AG04449 (cell line): ENCODE data around the gene PARP9.
"Not testable (repeated sequence)": the region's sequence is repeated elsewhere in the genome, so short reads cannot be mapped to it uniquely, and the experiment has no call there.

Source experiments
- CTCF ChIA-PET: fragments of 350-600 bp; formaldehyde crosslinking; extraction: SDS; loops from one replicate; lab custom pipeline; 2021; ENCODE audit warnings: antibody characterized with exemption; lab: Yijun Ruan, JAX
- POLR2A ChIA-PET: fragments of 400-600, 350-600 bp; formaldehyde crosslinking; extraction: SDS; loops from one replicate; lab custom pipeline; 2020; ENCODE audit warnings: antibody characterized with exemption, inconsistent platforms; lab: Yijun Ruan, JAX
- DNase-seq: peaks from one replicate; pipeline ENCODE4 v3.0.0-alpha.2; 2010; ENCODE audit warnings: low read depth, low spot score
- H3K4me3 ChIP-seq: 2 replicates; pipeline ENCODE4 v1.5.1; 2011; ENCODE audit warnings: low read depth, mild to moderate bottlenecking, control low read depth, low read length
- TF ChIP-seq, protein P1 (sequence below): IDR thresholded peaks from one replicate; pipeline ENCODE4 v1.5.1; 2011; ENCODE audit warnings: mild to moderate bottlenecking, moderate library complexity, low read length, control low read depth, inconsistent platforms; ENCODE audit not compliant: insufficient read depth; ENCODE audit errors: missing control alignments

PARP9 gene

DNA sequence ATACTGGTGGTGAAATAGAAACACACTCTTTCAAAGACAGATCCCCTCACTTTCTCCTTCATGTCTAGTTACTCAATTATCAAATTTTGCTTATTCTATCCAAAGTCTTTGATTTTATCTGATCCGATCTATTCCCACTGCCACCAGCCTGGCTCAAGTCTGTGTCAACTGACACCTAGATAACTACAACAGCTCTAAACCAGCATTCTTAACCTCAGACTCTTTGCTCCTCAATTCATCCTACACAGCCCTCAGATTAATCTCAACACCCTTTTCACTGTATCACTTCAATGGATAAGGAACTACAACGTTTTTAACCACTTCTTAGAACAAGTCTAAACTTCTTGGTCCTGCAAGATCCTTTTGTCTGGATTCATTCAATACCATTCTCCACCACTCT, 58.4 kb downstream of the PARP9 start:
- ChIA-PET POLR2A (no interaction called here), CTCF (interaction anchor here (0.6 kb wide), 1 partner anchor 1711 kb away, joined by 4 read pairs; no protein-coding TSS in a partner anchor)
- H3K4me3 ChIP-seq: no peak overlapping the region
- TF ChIP-seq, protein P1, sequence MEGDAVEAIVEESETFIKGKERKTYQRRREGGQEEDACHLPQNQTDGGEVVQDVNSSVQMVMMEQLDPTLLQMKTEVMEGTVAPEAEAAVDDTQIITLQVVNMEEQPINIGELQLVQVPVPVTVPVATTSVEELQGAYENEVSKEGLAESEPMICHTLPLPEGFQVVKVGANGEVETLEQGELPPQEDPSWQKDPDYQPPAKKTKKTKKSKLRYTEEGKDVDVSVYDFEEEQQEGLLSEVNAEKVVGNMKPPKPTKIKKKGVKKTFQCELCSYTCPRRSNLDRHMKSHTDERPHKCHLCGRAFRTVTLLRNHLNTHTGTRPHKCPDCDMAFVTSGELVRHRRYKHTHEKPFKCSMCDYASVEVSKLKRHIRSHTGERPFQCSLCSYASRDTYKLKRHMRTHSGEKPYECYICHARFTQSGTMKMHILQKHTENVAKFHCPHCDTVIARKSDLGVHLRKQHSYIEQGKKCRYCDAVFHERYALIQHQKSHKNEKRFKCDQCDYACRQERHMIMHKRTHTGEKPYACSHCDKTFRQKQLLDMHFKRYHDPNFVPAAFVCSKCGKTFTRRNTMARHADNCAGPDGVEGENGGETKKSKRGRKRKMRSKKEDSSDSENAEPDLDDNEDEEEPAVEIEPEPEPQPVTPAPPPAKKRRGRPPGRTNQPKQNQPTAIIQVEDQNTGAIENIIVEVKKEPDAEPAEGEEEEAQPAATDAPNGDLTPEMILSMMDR: no peak
- DNase-seq: no peak

DNA sequence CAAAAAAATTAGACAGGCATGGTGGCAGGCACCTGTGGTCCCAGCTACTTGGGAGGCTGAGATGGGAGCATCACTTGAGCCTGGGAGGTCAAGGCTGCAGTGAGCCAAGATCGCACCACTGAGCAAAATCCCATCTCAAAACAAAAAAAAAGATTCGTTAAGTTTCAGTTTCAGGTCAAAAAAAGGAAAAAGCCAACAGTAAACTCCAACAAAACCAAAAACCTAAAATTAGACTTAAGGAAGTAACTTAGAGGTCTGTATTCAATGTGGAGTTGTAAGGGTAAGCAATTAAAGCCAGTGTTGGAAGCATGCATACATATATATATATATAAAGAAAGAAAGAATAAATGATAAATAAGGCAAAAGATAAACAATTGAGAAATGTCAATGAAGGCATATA, 61.2 kb downstream of the PARP9 start:
- no peak for DNase-seq
- ChIA-PET CTCF (no interaction called here), POLR2A (no interaction called here)
- H3K4me3 ChIP-seq: no peak overlapping the region
- TF ChIP-seq, protein P1: no peak

DNA sequence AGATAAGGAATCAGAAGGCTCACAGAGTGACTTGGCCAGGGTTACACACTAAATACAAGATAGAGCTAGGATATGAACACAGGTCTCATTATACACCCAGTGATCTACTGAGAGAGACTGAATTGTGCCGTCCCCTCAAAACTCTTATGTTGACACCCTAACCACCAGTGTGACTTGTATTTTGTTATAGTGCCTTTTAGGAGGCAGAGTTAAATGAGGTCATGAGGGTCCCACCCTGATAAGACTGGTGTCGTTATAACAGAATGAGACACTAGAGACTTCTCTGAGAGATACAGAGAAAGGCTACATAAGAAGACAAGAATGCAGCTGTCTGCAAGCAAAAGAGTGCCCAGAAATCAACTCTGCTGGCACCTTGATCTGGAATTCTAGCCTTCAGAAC, 62.0 kb downstream of the PARP9 start:
- TF ChIP-seq, protein P1: no peak
- no peak for DNase-seq
- ChIA-PET CTCF (interaction anchor here (0.7 to 1.7 kb wide), 3 partner anchors 8 to 14 kb away, joined by 3 to 4 read pairs (median 4); no protein-coding TSS in a partner anchor), POLR2A (interaction anchor here (1.2 kb wide), 1 partner anchor 118 kb away, joined by 3 read pairs; the partner anchor contains the start of gene FAM162A)
- no peak overlapping the region for H3K4me3 ChIP-seq

DNA sequence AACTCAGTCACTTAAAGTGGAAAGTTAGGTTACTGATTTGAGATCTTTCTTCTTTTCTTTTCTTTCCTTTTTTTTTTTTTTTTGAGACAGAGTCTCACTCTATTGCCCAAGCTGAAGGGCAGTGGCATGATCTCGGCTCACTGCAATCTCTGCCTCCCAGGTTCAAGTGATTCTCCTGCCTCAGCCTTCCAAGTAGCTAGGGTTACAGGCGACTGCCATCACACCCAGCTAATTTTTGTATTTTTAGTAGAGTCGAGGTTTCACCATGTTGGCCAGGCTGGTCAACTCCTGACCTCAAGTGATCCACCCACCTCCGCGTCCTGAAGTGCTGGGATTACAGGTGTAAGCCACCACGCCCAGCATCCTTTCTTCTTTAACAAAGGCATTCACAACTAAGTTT, 63.1 kb downstream of the PARP9 start:
- ChIA-PET POLR2A (interaction anchor here (1.2 kb wide), 1 partner anchor 117 kb away, joined by 3 read pairs; the partner anchor contains the start of gene FAM162A), CTCF (interaction anchor here (1.1 to 1.7 kb wide), 2 partner anchors 9 to 11 kb away, joined by 4 read pairs; no protein-coding TSS in a partner anchor)
- not testable (repeated sequence) for H3K4me3 ChIP-seq, DNase-seq

DNA sequence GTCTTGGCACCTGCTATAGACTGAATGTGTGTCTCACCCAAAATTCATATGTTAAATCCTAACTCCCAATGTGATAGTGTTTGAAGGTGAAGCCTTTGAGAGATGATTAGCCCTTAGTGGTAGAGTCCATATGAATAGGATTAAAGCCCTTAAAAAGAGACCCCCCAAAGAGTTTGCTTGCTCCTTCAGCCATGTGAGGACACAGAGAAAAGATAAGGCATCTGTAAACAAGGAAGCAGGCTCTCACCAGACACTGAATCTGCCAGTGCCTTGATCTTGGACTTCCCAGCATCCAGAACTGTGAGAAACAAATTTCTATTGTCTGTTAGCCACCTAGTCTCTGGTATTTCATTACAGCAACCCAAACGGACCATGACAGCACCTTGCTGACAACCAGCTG, 65.9 kb downstream of the PARP9 start:
- TF ChIP-seq, protein P1: no peak
- no peak for DNase-seq
- ChIA-PET CTCF (interaction anchor here (1.3 kb wide), 1 partner anchor 38 kb away, joined by 3 read pairs; no protein-coding TSS in a partner anchor), POLR2A (no interaction called here)
- H3K4me3 ChIP-seq: no peak overlapping the region

DNA sequence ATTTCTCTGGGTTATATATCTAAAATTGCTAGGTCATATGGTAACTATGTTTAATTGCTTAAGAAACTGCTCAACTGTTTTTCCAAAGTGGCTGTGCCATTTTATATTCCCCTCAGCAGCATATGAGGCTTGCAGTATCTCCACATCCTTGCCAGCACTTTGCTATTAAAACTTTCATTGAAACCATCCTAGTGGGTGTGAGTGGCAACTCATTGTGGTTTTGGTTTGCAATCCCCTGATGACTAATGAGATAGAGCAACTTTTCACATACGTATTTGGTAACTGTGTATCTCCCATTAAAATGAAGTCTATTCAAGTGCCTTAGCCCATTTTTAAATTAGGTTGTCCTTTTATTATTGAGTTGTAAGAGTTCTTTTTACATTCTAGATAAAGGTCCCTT, 66.7 kb downstream of the PARP9 start:
- TF ChIP-seq, protein P1: no peak
- ChIA-PET POLR2A (interaction anchor here (1.0 kb wide), 1 partner anchor 10 kb away, joined by 3 read pairs; no protein-coding TSS in a partner anchor), CTCF (interaction anchor here (1.4 to 1.5 kb wide), 2 partner anchors 17 to 182 kb away, joined by 4 to 7 read pairs; partner anchors contain the start of gene KPNA1)
- DNase-seq: peak; percentile 82
- no peak overlapping the region for H3K4me3 ChIP-seq
